Liver (tissue), 9 donors: ENCODE data around the gene SYTL1. TPM values are rescaled to one million over a fixed set of nuclear protein-coding genes. Genes with fewer than 3 reads are reported as not detected.

Source experiments
- DNase-seq: peaks from one replicate; pipeline ENCODE4 v3.0.0-alpha.2; 2017; ENCODE audit warnings: low spot score
- H3K27ac ChIP-seq, 2 donors: one replicate each; pipeline ENCODE4 v1.7.0; 2013; ENCODE audit warnings: inconsistent platforms in 2 of 2, low read length in 2 of 2, control low read depth in 1 of 2, low read depth in 1 of 2, mild to moderate bottlenecking in 1 of 2
- H3K27me3 ChIP-seq, 4 donors: one replicate each; pipeline versions ENCODE4 v1.6.1 to v1.7.0; 2013; ENCODE audit warnings: low read length in 3 of 4, inconsistent platforms in 1 of 4, mild to moderate bottlenecking in 1 of 4, moderate library complexity in 1 of 4; ENCODE audit not compliant: control insufficient read depth in 4 of 4, insufficient read depth in 4 of 4
- H3K36me3 ChIP-seq, 4 donors: one replicate each; pipeline versions ENCODE4 v1.6.1 to v1.7.0; 2013; ENCODE audit warnings: low read length in 3 of 4, mild to moderate bottlenecking in 3 of 4, low read depth in 1 of 4, moderate library complexity in 1 of 4; ENCODE audit not compliant: control insufficient read depth in 4 of 4, insufficient read depth in 3 of 4
- H3K4me1 ChIP-seq, 4 donors: one replicate each; pipeline versions ENCODE4 v1.6.1 to v1.7.0; 2013; ENCODE audit warnings: low read length in 3 of 4, mild to moderate bottlenecking in 3 of 4, moderate library complexity in 1 of 4; ENCODE audit not compliant: control insufficient read depth in 4 of 4, insufficient read depth in 4 of 4
- H3K4me3 ChIP-seq, 3 donors: one replicate each; pipeline versions ENCODE4 v1.6.1 to v1.7.0; 2013; ENCODE audit warnings: low read length in 3 of 3, control low read depth in 1 of 3, low read depth in 1 of 3, mild to moderate bottlenecking in 1 of 3
- H3K9ac ChIP-seq, 2 donors: one replicate each; pipeline ENCODE4 v1.7.0; 2013; ENCODE audit warnings: low read length in 2 of 2, mild to moderate bottlenecking in 2 of 2, moderate library complexity in 2 of 2, control low read depth in 1 of 2, low read depth in 1 of 2
- H3K9me3 ChIP-seq, 4 donors: one replicate each; pipeline versions ENCODE4 v1.6.1 to v1.7.0; 2013; ENCODE audit warnings: low read length in 3 of 4; ENCODE audit not compliant: control insufficient read depth in 4 of 4
- CTCF ChIP-seq: fragments of 150-350 bp; IDR thresholded peaks from 2 replicates; pipeline ENCODE4 v1.5.1; 2017; ENCODE audit warnings: improper control_type of control experiment, low read depth, low read length; ENCODE audit not compliant: missing input control
- EGR1 ChIP-seq, 2 donors: IDR thresholded peaks; 2 replicates each; pipeline ENCODE4 v1.6.1; 2016 to 2018; ENCODE audit warnings: antibody characterized with exemption in 2 of 2, low read depth in 2 of 2
- FOXA1 ChIP-seq: IDR thresholded peaks from 2 replicates; pipeline ENCODE4 v1.6.1; 2016; ENCODE audit warnings: antibody characterized with exemption
- FOXA2 ChIP-seq: IDR thresholded peaks from 2 replicates; pipeline ENCODE4 v1.6.1; 2016; ENCODE audit warnings: antibody characterized with exemption
- GABPA ChIP-seq, 2 donors: IDR thresholded peaks in 1 of 2; conservative IDR thresholded peaks in 1 of 2; 2 replicates each; pipeline ENCODE4 v1.6.1; 2016; ENCODE audit warnings: antibody characterized with exemption in 2 of 2, mild to moderate bottlenecking in 1 of 2, moderate library complexity in 1 of 2
- HNF4A ChIP-seq, 2 donors: conservative IDR thresholded peaks; 2 replicates each; pipeline ENCODE4 v1.6.1; 2016; ENCODE audit warnings: antibody characterized with exemption in 2 of 2, mild to moderate bottlenecking in 2 of 2
- HNF4G ChIP-seq: IDR thresholded peaks from 2 replicates; pipeline ENCODE4 v1.6.1; 2016; ENCODE audit warnings: antibody characterized with exemption
- JUND ChIP-seq, 2 donors: IDR thresholded peaks; 2 replicates each; pipeline ENCODE4 v1.6.1; 2016; ENCODE audit warnings: antibody characterized with exemption in 2 of 2
- NR2F2 ChIP-seq: IDR thresholded peaks from 2 replicates; pipeline ENCODE4 v1.6.1; 2016; ENCODE audit warnings: antibody characterized with exemption
- RAD21 ChIP-seq, 2 donors: IDR thresholded peaks; 2 replicates each; pipeline ENCODE4 v1.6.1; 2016; ENCODE audit warnings: antibody characterized with exemption in 2 of 2, mild to moderate bottlenecking in 2 of 2
- RXRA ChIP-seq, 2 donors: IDR thresholded peaks; 2 replicates each; pipeline ENCODE4 v1.6.1; 2017 to 2018; ENCODE audit warnings: antibody characterized with exemption in 2 of 2, mild to moderate bottlenecking in 1 of 2
- SP1 ChIP-seq: IDR thresholded peaks from 2 replicates; pipeline ENCODE4 v1.6.1; 2018; ENCODE audit warnings: antibody characterized with exemption, mild to moderate bottlenecking
- YY1 ChIP-seq: IDR thresholded peaks from 2 replicates; pipeline ENCODE4 v1.6.1; 2016; ENCODE audit warnings: antibody characterized with exemption, mild to moderate bottlenecking
- ZBTB33 ChIP-seq: IDR thresholded peaks from 2 replicates; pipeline ENCODE4 v1.6.1; 2016; ENCODE audit warnings: antibody characterized with exemption
- WGBS: extraction: QIAGEN DNeasy Blood & Tissue Kit; methylation state at CpG from one replicate; pipeline ENCODE4 v1.1.7; 2013; 5-methylcytosine and 5-hydroxymethylcytosine counted together
- polyA plus RNA-seq, 2 donors: library from polyadenylated mRNA; stranded (reverse) in 1 of 2; unstranded in 1 of 2; fragments of 200-250 nt in 1 of 2; fragments of >200 nt in 1 of 2; fragmentation: Nextera tagmentation in 1 of 2; extraction: Ambion mirVana in 1 of 2; gene quantifications; one replicate each; pipeline versions ENCODE4 v1.2.1 to v1.2.3, GENCODE V29; 2013 to 2015
- total RNA-seq, 2 donors: library from RNA; depleted of rRNA; stranded (reverse); fragments of >200 nt; gene quantifications; one replicate each; pipeline ENCODE4 v1.2.3, GENCODE V29; 2014
- TF ChIP-seq, protein P1 (sequence below): IDR thresholded peaks from 2 replicates; pipeline ENCODE4 v1.6.1; 2016; ENCODE audit warnings: antibody characterized with exemption
- TF ChIP-seq, protein P2 (sequence below): IDR thresholded peaks from 2 replicates; pipeline ENCODE4 v1.6.1; 2016; ENCODE audit warnings: antibody characterized with exemption
- TF ChIP-seq, protein P3 (sequence below): IDR thresholded peaks from 2 replicates; pipeline ENCODE4 v1.6.1; 2016; ENCODE audit warnings: antibody characterized with exemption, mild to moderate bottlenecking
- donor health status: healthy.
- donor health status: healthy.
- donor health status: healthy.
- donor health status: healthy.
- donor health status: healthy.

SYTL1 gene
- total and polyA plus RNA-seq, 4 donors, result 0.73 to 3.9 (median 1.4) TPM

DNA sequence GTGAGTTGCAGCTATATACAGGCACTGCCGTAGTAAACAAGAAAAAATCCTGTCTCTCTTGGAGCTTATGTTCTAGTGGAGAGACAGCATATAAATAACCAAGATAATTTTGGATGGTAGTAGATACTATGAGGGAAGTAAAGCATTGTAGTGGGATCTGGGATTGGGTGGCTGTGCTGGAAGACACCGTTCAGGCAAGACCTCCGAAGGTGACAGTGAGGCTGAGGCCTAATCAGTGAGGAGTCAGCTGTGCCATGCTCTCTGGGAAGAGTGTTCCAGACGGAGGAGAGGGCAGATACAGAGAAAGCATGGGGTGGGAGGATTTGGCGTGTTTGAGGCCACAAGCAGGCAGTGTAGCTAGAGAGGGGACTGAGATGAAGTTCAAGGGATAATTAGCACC lies 13.9 kb upstream of the SYTL1 start:
- Histone ChIP-seq H3K9ac (no peak overlapping the region), H3K36me3 (peaks cover 0 to 29% (median 11%) of the 10 kb centered on the region in 4 donors), H3K27me3 (no peaks in the 10 kb centered on the region), H3K27ac (no peak overlapping the region), H3K4me1 (peaks cover 0 to 13% (median 9%) of the 10 kb centered on the region in 4 donors), H3K4me3 (no peak overlapping the region), H3K9me3 (no peaks in the 10 kb centered on the region)
- no peak for DNase-seq
- 93% methylated on average over 5 of the region's 5 CpGs for WGBS
- TF ChIP-seq, protein P1, sequence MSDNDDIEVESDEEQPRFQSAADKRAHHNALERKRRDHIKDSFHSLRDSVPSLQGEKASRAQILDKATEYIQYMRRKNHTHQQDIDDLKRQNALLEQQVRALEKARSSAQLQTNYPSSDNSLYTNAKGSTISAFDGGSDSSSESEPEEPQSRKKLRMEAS, result no peak
- no peak for TF ChIP-seq FOXA2
- TF ChIP-seq JUND (IDR thresholded peaks at IDR 0.05), result no peak
- no peak for TF ChIP-seq GABPA (IDR thresholded peaks at IDR 0.05 in 1 of 2, conservative IDR thresholded peaks at IDR 0.05 in 1 of 2)
- TF ChIP-seq RAD21 (IDR thresholded peaks at IDR 0.05), result no peak

DNA sequence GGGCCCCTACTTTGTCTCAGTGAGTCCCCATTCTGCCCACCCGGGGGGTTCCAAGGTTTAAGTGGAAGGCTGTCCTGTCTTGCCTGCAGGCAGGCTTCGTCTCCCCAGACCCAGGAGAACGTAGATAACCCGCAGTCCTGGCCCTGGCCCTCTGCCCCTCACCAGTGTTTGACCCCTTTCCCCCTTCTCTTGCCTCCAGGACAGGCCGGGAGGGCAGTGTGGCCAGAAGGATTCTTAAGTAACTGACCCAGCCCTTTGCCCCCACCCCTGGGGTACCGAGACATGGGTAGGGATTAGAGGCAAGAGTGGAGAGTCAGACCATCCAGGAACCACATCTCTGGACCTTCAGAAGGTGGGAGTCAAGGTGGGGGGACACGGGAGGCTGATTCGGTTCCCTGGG lies 11.0 kb upstream of the SYTL1 start:
- H3K36me3 ChIP-seq, result peaks cover 12 to 42% (median 16%) of the 10 kb centered on the region in 4 donors
- peaks cover 0 to 2% (median 0%) of the 10 kb centered on the region in 4 donors for H3K4me1 ChIP-seq
- H3K27me3 ChIP-seq, result no peaks in the 10 kb centered on the region
- H3K27ac ChIP-seq, result no peak overlapping the region
- no peak for TF ChIP-seq FOXA2
- TF ChIP-seq EGR1 (IDR thresholded peaks at IDR 0.05; ENCODE audit: low read depth in 2 of 2), result no peak
- no peak for TF ChIP-seq SP1
- TF ChIP-seq, protein P1, result no peak
- no peak for TF ChIP-seq RXRA (IDR thresholded peaks at IDR 0.05)
- TF ChIP-seq, protein P2, sequence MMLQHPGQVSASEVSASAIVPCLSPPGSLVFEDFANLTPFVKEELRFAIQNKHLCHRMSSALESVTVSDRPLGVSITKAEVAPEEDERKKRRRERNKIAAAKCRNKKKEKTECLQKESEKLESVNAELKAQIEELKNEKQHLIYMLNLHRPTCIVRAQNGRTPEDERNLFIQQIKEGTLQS, result no peak
- no peak for TF ChIP-seq RAD21 (IDR thresholded peaks at IDR 0.05)
- TF ChIP-seq ZBTB33, result no peak
- no peak for TF ChIP-seq FOXA1
- no peak for TF ChIP-seq HNF4A (conservative IDR thresholded peaks at IDR 0.05)
- no peak for TF ChIP-seq NR2F2
- TF ChIP-seq CTCF, result no peak
- no peak for TF ChIP-seq GABPA (IDR thresholded peaks at IDR 0.05 in 1 of 2, conservative IDR thresholded peaks at IDR 0.05 in 1 of 2)
- TF ChIP-seq YY1, result no peak
- TF ChIP-seq HNF4G, result no peak
- TF ChIP-seq, protein P3, sequence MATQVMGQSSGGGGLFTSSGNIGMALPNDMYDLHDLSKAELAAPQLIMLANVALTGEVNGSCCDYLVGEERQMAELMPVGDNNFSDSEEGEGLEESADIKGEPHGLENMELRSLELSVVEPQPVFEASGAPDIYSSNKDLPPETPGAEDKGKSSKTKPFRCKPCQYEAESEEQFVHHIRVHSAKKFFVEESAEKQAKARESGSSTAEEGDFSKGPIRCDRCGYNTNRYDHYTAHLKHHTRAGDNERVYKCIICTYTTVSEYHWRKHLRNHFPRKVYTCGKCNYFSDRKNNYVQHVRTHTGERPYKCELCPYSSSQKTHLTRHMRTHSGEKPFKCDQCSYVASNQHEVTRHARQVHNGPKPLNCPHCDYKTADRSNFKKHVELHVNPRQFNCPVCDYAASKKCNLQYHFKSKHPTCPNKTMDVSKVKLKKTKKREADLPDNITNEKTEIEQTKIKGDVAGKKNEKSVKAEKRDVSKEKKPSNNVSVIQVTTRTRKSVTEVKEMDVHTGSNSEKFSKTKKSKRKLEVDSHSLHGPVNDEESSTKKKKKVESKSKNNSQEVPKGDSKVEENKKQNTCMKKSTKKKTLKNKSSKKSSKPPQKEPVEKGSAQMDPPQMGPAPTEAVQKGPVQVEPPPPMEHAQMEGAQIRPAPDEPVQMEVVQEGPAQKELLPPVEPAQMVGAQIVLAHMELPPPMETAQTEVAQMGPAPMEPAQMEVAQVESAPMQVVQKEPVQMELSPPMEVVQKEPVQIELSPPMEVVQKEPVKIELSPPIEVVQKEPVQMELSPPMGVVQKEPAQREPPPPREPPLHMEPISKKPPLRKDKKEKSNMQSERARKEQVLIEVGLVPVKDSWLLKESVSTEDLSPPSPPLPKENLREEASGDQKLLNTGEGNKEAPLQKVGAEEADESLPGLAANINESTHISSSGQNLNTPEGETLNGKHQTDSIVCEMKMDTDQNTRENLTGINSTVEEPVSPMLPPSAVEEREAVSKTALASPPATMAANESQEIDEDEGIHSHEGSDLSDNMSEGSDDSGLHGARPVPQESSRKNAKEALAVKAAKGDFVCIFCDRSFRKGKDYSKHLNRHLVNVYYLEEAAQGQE, result no peak
- no peak for TF ChIP-seq JUND (IDR thresholded peaks at IDR 0.05)
- 93% methylated on average over 8 of the region's 8 CpGs for WGBS
- no peak overlapping the region for H3K9ac ChIP-seq
- H3K4me3 ChIP-seq, result no peak overlapping the region
- no peak for DNase-seq
- no peaks in the 10 kb centered on the region for H3K9me3 ChIP-seq
